Astrocyte (in vitro differentiated cells and primary cell): ENCODE data around the gene OR7E24. TPM values are rescaled to one million over a fixed set of nuclear protein-coding genes. Genes with fewer than 3 reads are reported as not detected.
"Not testable (repeated sequence)": the region's sequence is repeated elsewhere in the genome, so short reads cannot be mapped to it uniquely, and the experiment has no call there.

Source experiments
- DNase-seq: peaks from one replicate; pipeline ENCODE4 v3.0.0-alpha.2; 2010; ENCODE audit warnings: low read depth
- FAIRE-seq: peaks from 2 replicates; lab custom pipeline; 2011; peaks lifted over from hg19 to GRCh38; lab: Jason Lieb, UNC
- H2AFZ ChIP-seq: 2 replicates; pipeline ENCODE4 v1.6.0; 2012; ENCODE audit warnings: low read depth, low read length, inconsistent platforms
- H3K27ac ChIP-seq: 2 replicates; pipeline ENCODE4 v1.5.1; 2011; ENCODE audit warnings: low read depth, low read length, inconsistent platforms
- H3K27me3 ChIP-seq: 2 replicates; pipeline ENCODE4 v1.6.0; 2011; ENCODE audit warnings: low read length, inconsistent platforms; ENCODE audit not compliant: insufficient read depth
- H3K36me3 ChIP-seq: 2 replicates; pipeline ENCODE4 v1.5.1; 2011; ENCODE audit warnings: low read length, inconsistent platforms; ENCODE audit not compliant: insufficient read depth
- H3K4me1 ChIP-seq: 2 replicates; pipeline ENCODE4 v1.5.1; 2011; ENCODE audit warnings: low read length, inconsistent platforms; ENCODE audit not compliant: insufficient read depth
- H3K4me2 ChIP-seq: 2 replicates; pipeline ENCODE4 v1.6.0; 2012; ENCODE audit warnings: low read length, inconsistent platforms
- H3K4me3 ChIP-seq: 2 replicates; pipeline ENCODE4 v1.5.1; 2011; ENCODE audit warnings: low read depth, mild to moderate bottlenecking, low read length, inconsistent platforms; ENCODE audit not compliant: insufficient read depth
- H3K79me2 ChIP-seq: 2 replicates; pipeline ENCODE4 v1.6.0; 2012; ENCODE audit warnings: mild to moderate bottlenecking, low read length, inconsistent platforms; ENCODE audit not compliant: insufficient read depth
- H3K9ac ChIP-seq: 2 replicates; pipeline ENCODE4 v1.6.0; 2012; ENCODE audit warnings: mild to moderate bottlenecking, low read length, inconsistent platforms
- H3K9me3 ChIP-seq: 2 replicates; pipeline ENCODE4 v1.5.1; 2012; ENCODE audit warnings: low read depth, mild to moderate bottlenecking, low read length, inconsistent platforms; ENCODE audit not compliant: insufficient read depth
- H4K20me1 ChIP-seq: 2 replicates; pipeline ENCODE4 v1.6.0; 2012; ENCODE audit warnings: low read length, inconsistent platforms; ENCODE audit not compliant: insufficient read depth
- H3K27ac Mint-ChIP-seq: one replicate; pipeline ENCODE4 v1.8.0; 2021; ENCODE audit warnings: mild to moderate bottlenecking, mixed read lengths; ENCODE audit not compliant: unreplicated experiment
- H3K27me3 Mint-ChIP-seq: one replicate; pipeline ENCODE4 v1.8.0; 2021; ENCODE audit warnings: low read depth, mixed read lengths; ENCODE audit not compliant: unreplicated experiment
- H3K36me3 Mint-ChIP-seq: one replicate; pipeline ENCODE4 v1.8.0; 2021; ENCODE audit warnings: low read depth, mixed read lengths; ENCODE audit not compliant: unreplicated experiment
- H3K4me1 Mint-ChIP-seq: one replicate; pipeline ENCODE4 v1.8.0; 2021; ENCODE audit warnings: low read depth, mixed read lengths; ENCODE audit not compliant: unreplicated experiment
- H3K4me3 Mint-ChIP-seq: one replicate; pipeline ENCODE4 v1.8.0; 2021; ENCODE audit warnings: mild to moderate bottlenecking, moderate library complexity, mixed read lengths; ENCODE audit not compliant: unreplicated experiment
- H3K9me3 Mint-ChIP-seq: one replicate; pipeline ENCODE4 v1.8.0; 2021; ENCODE audit warnings: mild to moderate bottlenecking, mixed read lengths; ENCODE audit not compliant: unreplicated experiment
- EZH2 ChIP-seq: IDR thresholded peaks from 2 replicates; pipeline ENCODE4 v1.6.1; 2012; ENCODE audit warnings: mild to moderate bottlenecking, low read length, inconsistent platforms; ENCODE audit not compliant: insufficient read depth
- total RNA-seq: library from RNA; stranded (reverse); gene quantifications from 2 replicates; pipeline ENCODE4 v1.2.1, GENCODE V29; 2021
- TF ChIP-seq, protein P1 (sequence below): IDR thresholded peaks from 2 replicates; pipeline ENCODE4 v1.5.1; 2011; ENCODE audit warnings: low read depth, mild to moderate bottlenecking, inconsistent platforms, low read length, moderate library complexity; ENCODE audit not compliant: insufficient read depth

OR7E24 gene
- total RNA-seq, 1 donor from 2014 or later: not detected

DNA sequence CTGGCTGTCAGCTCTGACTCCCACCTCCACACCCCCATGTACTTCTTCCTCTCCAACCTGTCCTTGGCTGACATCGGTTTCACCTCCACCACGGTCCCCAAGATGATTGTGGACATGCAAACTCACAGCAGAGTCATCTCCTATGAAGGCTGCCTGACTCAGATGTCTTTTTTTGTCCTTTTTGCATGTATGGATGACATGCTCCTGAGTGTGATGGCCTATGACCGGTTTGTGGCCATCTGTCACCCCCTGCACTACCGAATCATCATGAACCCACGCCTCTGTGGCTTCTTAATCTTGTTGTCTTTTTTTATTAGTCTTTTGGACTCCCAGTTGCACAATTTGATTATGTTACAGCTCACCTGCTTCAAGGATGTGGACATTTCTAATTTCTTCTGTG, 506 bp downstream of the OR7E24 start:
- Histone ChIP-seq H3K27me3 (no peaks in the 10 kb centered on the region), H2AFZ (no peak overlapping the region), H3K27ac (no peak overlapping the region), H3K9me3 (peaks cover 9% of the 10 kb centered on the region), H3K9ac (no peak overlapping the region), H3K4me1 (no peaks in the 10 kb centered on the region), H3K4me3 (no peak overlapping the region), H3K36me3 (no peaks in the 10 kb centered on the region), H3K79me2 (no peaks in the 10 kb centered on the region), H4K20me1 (no peaks in the 10 kb centered on the region), H3K4me2 (no peak overlapping the region)
- Mint-ChIP-seq H3K9me3 (peaks cover 19% of the 10 kb centered on the region), H3K4me3 (no peak overlapping the region), H3K4me1 (no peaks in the 10 kb centered on the region), H3K27ac (no peak overlapping the region), H3K27me3 (no peaks in the 10 kb centered on the region), H3K36me3 (no peaks in the 10 kb centered on the region)
- no peak for TF ChIP-seq EZH2
- TF ChIP-seq, protein P1, sequence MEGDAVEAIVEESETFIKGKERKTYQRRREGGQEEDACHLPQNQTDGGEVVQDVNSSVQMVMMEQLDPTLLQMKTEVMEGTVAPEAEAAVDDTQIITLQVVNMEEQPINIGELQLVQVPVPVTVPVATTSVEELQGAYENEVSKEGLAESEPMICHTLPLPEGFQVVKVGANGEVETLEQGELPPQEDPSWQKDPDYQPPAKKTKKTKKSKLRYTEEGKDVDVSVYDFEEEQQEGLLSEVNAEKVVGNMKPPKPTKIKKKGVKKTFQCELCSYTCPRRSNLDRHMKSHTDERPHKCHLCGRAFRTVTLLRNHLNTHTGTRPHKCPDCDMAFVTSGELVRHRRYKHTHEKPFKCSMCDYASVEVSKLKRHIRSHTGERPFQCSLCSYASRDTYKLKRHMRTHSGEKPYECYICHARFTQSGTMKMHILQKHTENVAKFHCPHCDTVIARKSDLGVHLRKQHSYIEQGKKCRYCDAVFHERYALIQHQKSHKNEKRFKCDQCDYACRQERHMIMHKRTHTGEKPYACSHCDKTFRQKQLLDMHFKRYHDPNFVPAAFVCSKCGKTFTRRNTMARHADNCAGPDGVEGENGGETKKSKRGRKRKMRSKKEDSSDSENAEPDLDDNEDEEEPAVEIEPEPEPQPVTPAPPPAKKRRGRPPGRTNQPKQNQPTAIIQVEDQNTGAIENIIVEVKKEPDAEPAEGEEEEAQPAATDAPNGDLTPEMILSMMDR: no peak
- no peak for FAIRE-seq
- DNase-seq: no peak

DNA sequence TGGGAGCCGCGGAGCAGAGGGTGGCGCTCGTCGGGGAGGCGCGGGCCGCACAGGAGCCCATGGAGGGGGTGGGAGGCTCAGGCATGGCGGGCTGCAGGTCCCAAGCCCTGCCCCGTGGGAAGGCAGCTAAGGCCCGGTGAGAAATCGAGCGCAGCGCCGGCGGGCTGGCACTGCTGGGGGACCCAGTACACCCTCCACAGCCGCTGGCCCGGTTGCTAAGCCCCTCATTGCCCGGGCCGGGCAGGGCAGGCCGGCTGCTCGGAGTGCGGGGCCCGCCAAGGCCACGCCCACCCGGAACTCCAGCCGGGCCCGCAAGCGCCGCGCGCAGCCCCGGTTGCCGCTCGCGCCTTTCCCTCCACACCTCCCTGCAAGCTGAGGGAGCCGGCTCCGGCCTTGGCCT, 32.8 kb downstream of the OR7E24 start:
- not testable (repeated sequence) for H3K4me2 ChIP-seq, H3K27ac ChIP-seq, H2AFZ ChIP-seq, H3K36me3 ChIP-seq, H3K4me3 ChIP-seq, H3K4me3 Mint-ChIP-seq, H3K4me1 Mint-ChIP-seq, H3K36me3 Mint-ChIP-seq, H3K79me2 ChIP-seq, H3K9me3 ChIP-seq, FAIRE-seq, H3K9ac ChIP-seq, H3K4me1 ChIP-seq, H3K27me3 Mint-ChIP-seq, DNase-seq, H3K27me3 ChIP-seq, H4K20me1 ChIP-seq, H3K27ac Mint-ChIP-seq
- peaks cover 32% of the 10 kb centered on the region for H3K9me3 Mint-ChIP-seq

DNA sequence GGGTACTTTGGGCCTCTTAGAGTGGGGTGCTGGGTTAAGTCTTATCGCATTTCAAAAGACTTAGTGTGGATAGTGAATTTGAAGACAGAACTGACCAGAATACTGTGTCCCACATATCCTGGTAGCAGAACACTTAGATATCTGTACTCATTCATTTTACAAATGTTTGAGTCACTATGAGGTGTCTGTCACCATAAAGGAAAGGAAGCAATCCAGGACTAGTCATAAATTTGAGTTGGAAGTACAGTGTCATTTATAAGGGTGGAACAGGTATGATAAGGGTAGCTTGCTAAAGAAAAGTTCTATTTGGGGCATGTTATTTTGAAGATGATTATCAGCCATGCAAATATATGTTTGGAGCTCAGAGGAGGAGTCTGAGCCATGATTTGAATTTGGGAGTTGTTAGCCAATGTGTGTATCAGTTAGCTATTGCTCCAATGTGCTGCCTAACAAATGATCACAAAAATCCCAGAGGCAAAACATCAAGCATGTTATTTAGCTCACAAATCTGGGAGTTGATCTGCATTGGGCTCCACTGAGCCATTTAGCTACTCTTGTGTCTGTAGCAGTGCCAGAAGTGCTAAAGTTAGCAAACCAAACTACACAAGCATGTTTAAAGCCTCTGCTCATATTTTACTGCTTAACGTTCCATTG, 38.6 kb downstream of the OR7E24 start:
- no peak overlapping the region for H3K4me3 ChIP-seq
- H3K9ac ChIP-seq: no peak overlapping the region
- no peak overlapping the region for H2AFZ ChIP-seq
- Mint-ChIP-seq H3K9me3 (peaks cover 25% of the 10 kb centered on the region), H3K36me3 (peaks cover 6% of the 10 kb centered on the region), H3K4me1 (no peaks in the 10 kb centered on the region), H3K4me3 (no peak overlapping the region), H3K27me3 (no peaks in the 10 kb centered on the region), H3K27ac (no peak overlapping the region)
- FAIRE-seq (no peak), DNase-seq (no peak)
- H3K36me3 ChIP-seq: peaks cover 21% of the 10 kb centered on the region
- no peak overlapping the region for H3K27ac ChIP-seq
- H3K79me2 ChIP-seq: peaks cover 31% of the 10 kb centered on the region
- TF ChIP-seq, protein P1: no peak
- no peak for TF ChIP-seq EZH2
- no peak overlapping the region for H3K4me2 ChIP-seq
- no peaks in the 10 kb centered on the region for H3K4me1 ChIP-seq
- no peaks in the 10 kb centered on the region for H4K20me1 ChIP-seq
- H3K9me3 ChIP-seq: peaks cover 23% of the 10 kb centered on the region
- no peaks in the 10 kb centered on the region for H3K27me3 ChIP-seq
